GM10248 (cell line): Measurements from ENCODE around the gene PRKCA.

Experiments
- CTCF ChIA-PET: fragments of 300-600 bp; sonication (Branson Sonifier 250); formaldehyde crosslinking; extraction: SDS; loops from one replicate; lab custom pipeline; 2021; ENCODE audit warnings: antibody characterized with exemption; lab: Yijun Ruan, JAX
- POLR2A ChIA-PET: fragments of 350-650 bp; sonication (Branson Sonifier 250); formaldehyde crosslinking; extraction: SDS; loops from one replicate; lab custom pipeline; 2020; ENCODE audit warnings: antibody characterized with exemption; lab: Yijun Ruan, JAX
- DNase-seq: peaks from one replicate; pipeline ENCODE4 v3.0.0; 2012; ENCODE audit errors: extremely low spot score
- CTCF ChIP-seq: IDR thresholded peaks from 2 replicates; pipeline ENCODE4 v1.5.1; 2012; ENCODE audit warnings: mild to moderate bottlenecking, low read depth; ENCODE audit errors: extremely low read depth, missing control alignments, control extremely low read depth

Gene PRKCA

GRCh38 chr17:66637491-66637890, 335.1 kb downstream of the PRKCA start:
- DNase-seq: no peak
- ChIA-PET CTCF (no interaction called here), POLR2A (no interaction called here)
- TF ChIP-seq CTCF: no peak

GRCh38 chr17:66638707-66639479, 336.5 kb downstream of the PRKCA start:
- no peak for DNase-seq
- no peak for TF ChIP-seq CTCF
- ChIA-PET CTCF (interaction anchor here (1.2 to 1.3 kb wide), 2 partner anchors 9 to 15 kb away, joined by 3 read pairs; no protein-coding TSS in a partner anchor), POLR2A (no interaction called here)

- CTCF ChIA-PET: interaction anchor here (0.8 to 1.6 kb wide), 4 partner anchors 14 to 262 kb away, joined by 3 read pairs; no protein-coding TSS in a partner anchor
- DNase-seq: no peak
- POLR2A ChIA-PET: interaction anchor here (0.5 kb wide), 1 partner anchor 9 kb away, joined by 4 read pairs; no protein-coding TSS in a partner anchor
- no peak for TF ChIP-seq CTCF
These were observed 341.6 kb downstream of the PRKCA start for GRCh38 chr17:66643815-66644710.

- CTCF ChIA-PET: interaction anchor here (1.3 to 1.5 kb wide), 2 partner anchors 38 to 104 kb away, joined by 3 to 4 read pairs; no protein-coding TSS in a partner anchor
- TF ChIP-seq CTCF: no peak
- no peak for DNase-seq
- POLR2A ChIA-PET: no interaction called here
These were observed 342.8 kb downstream of the PRKCA start for GRCh38 chr17:66645259-66645658.

- DNase-seq: no peak
- ChIA-PET POLR2A (no interaction called here), CTCF (no interaction called here)
- TF ChIP-seq CTCF: no peak
These were observed 345.1 kb downstream of the PRKCA start for GRCh38 chr17:66647391-66647983.
